WERI-Rb-1 (cell line): Measurements from ENCODE around the gene UMODL1.

Experiments
- DNase-seq: peaks from one replicate; pipeline ENCODE4 v3.0.0-alpha.2; 2020
- H3K27ac ChIP-seq: fragments of 250-450 bp; sonication (Bioruptor Pico); 2 replicates; pipeline ENCODE4 v1.5.1; 2020; ENCODE audit warnings: mild to moderate bottlenecking, moderate library complexity
- H3K27me3 ChIP-seq: fragments of 250-450 bp; sonication (Bioruptor Pico); 2 replicates; pipeline ENCODE4 v1.5.1; 2021; ENCODE audit warnings: mild to moderate bottlenecking, low read depth, moderate library complexity; ENCODE audit not compliant: insufficient read depth, severe bottlenecking
- H3K36me3 ChIP-seq: fragments of 250-450 bp; sonication (Bioruptor Pico); 2 replicates; pipeline ENCODE4 v1.5.1; 2020; ENCODE audit warnings: mild to moderate bottlenecking, moderate library complexity
- H3K4me3 ChIP-seq: 2 replicates; pipeline ENCODE4 v1.5.1; 2011; ENCODE audit warnings: low read depth, mild to moderate bottlenecking, control low read depth, low read length
- H3K9me3 ChIP-seq: fragments of 250-450 bp; sonication (Bioruptor Pico); 2 replicates; pipeline ENCODE4 v1.5.1; 2021; ENCODE audit warnings: mild to moderate bottlenecking, moderate library complexity; ENCODE audit not compliant: severe bottlenecking
- CTCF ChIP-seq: IDR thresholded peaks from 2 replicates; pipeline ENCODE4 v1.5.1; 2011; ENCODE audit warnings: low read depth, mild to moderate bottlenecking, control low read depth, inconsistent platforms, low read length

Gene UMODL1

GRCh38 chr21:42051788-42052187 lies 19.3 kb upstream of the UMODL1 start:
- DNase-seq = no peak
- TF ChIP-seq CTCF = no peak

GRCh38 chr21:42055425-42055824 lies 15.7 kb upstream of the UMODL1 start:
- no peak for TF ChIP-seq CTCF

More at GRCh38 chr21:42051788-42052187, 19.3 kb upstream of the UMODL1 start:
- no peak overlapping the region for H3K4me3 ChIP-seq
- no peak overlapping the region for H3K27ac ChIP-seq
- no peaks in the 10 kb centered on the region for H3K27me3 ChIP-seq
- H3K36me3 ChIP-seq = no peaks in the 10 kb centered on the region
- H3K9me3 ChIP-seq = no peaks in the 10 kb centered on the region

GRCh38 chr21:42056468-42056867 lies 14.6 kb upstream of the UMODL1 start:
- Histone ChIP-seq H3K27me3 (no peaks in the 10 kb centered on the region), H3K4me3 (no peak overlapping the region), H3K36me3 (no peaks in the 10 kb centered on the region), H3K9me3 (no peaks in the 10 kb centered on the region), H3K27ac (no peak overlapping the region)
- TF ChIP-seq CTCF = no peak
- DNase-seq = no peak

More at GRCh38 chr21:42055425-42055824, 15.7 kb upstream of the UMODL1 start:
- Histone ChIP-seq H3K4me3 (no peak overlapping the region), H3K27ac (no peak overlapping the region), H3K36me3 (no peaks in the 10 kb centered on the region), H3K27me3 (no peaks in the 10 kb centered on the region), H3K9me3 (no peaks in the 10 kb centered on the region)
- no peak for DNase-seq

GRCh38 chr21:42056996-42057689 lies 14.0 kb upstream of the UMODL1 start:
- Histone ChIP-seq H3K27me3 (no peaks in the 10 kb centered on the region), H3K27ac (no peak overlapping the region), H3K4me3 (no peak overlapping the region), H3K9me3 (no peaks in the 10 kb centered on the region), H3K36me3 (no peaks in the 10 kb centered on the region)
- DNase-seq = no peak
- no peak for TF ChIP-seq CTCF

GRCh38 chr21:42057851-42058437 lies 13.2 kb upstream of the UMODL1 start:
- no peaks in the 10 kb centered on the region for H3K27me3 ChIP-seq
- no peak for TF ChIP-seq CTCF
- DNase-seq = no peak
- no peak overlapping the region for H3K27ac ChIP-seq
- no peaks in the 10 kb centered on the region for H3K9me3 ChIP-seq
- H3K4me3 ChIP-seq = no peak overlapping the region
- H3K36me3 ChIP-seq = no peaks in the 10 kb centered on the region
